CD4-positive, CD25-positive, alpha-beta regulatory T cell (primary cell): ENCODE data around the gene PCCA. TPM values are rescaled to one million over a fixed set of nuclear protein-coding genes. Genes with fewer than 3 reads are reported as not detected.

Experiments
- ATAC-seq, 2 donors: fragments of 150-1000 bp; cut with Tn5 transposase; one replicate each; pipeline ENCODE4 v1.10.0; 2021; ENCODE audit warnings: low read depth in 2 of 2, moderate number of reproducible peaks in 2 of 2, moderate library complexity in 1 of 2
- DNase-seq, 3 donors: peaks; one replicate each; pipeline versions ENCODE4 v3.0.0 to v3.0.0-alpha.2; 2012 to 2022; ENCODE audit warnings: mixed read lengths in 1 of 3
- H3K27ac ChIP-seq: one replicate; pipeline ENCODE4 v1.7.0; 2013; ENCODE audit warnings: mild to moderate bottlenecking, low read length; ENCODE audit not compliant: insufficient read depth, poor library complexity, severe bottlenecking
- H3K27me3 ChIP-seq: one replicate; pipeline ENCODE4 v1.7.0; 2013; ENCODE audit warnings: low read length; ENCODE audit not compliant: control insufficient read depth, insufficient read depth
- H3K36me3 ChIP-seq: one replicate; pipeline ENCODE4 v1.7.0; 2013; ENCODE audit warnings: mild to moderate bottlenecking, low read length, moderate library complexity; ENCODE audit not compliant: control insufficient read depth, insufficient read depth
- H3K4me1 ChIP-seq: 2 replicates; pipeline ENCODE4 v1.7.0; 2013; ENCODE audit warnings: mild to moderate bottlenecking, low read length; ENCODE audit not compliant: insufficient read depth, control insufficient read depth, poor library complexity, severe bottlenecking
- H3K4me3 ChIP-seq: one replicate; pipeline ENCODE4 v1.7.0; 2013; ENCODE audit warnings: low read depth, mild to moderate bottlenecking, low read length, moderate library complexity
- H3K9me3 ChIP-seq, 2 experiments: 1 replicate in 1 of 2; 2 replicates in 1 of 2; pipeline ENCODE4 v1.7.0; 2013; ENCODE audit warnings: low read length in 2 of 2, mild to moderate bottlenecking in 1 of 2, moderate library complexity in 1 of 2; ENCODE audit not compliant: control insufficient read depth in 2 of 2
- H3K27ac Mint-ChIP-seq, 3 donors: one replicate each; pipeline ENCODE4 v1.8.0; 2020 to 2022; ENCODE audit warnings: mild to moderate bottlenecking in 3 of 3, mixed read lengths in 3 of 3, moderate library complexity in 2 of 3
- H3K27me3 Mint-ChIP-seq: one replicate; pipeline ENCODE4 v1.8.0; 2022; ENCODE audit warnings: mild to moderate bottlenecking, mixed read lengths
- H3K36me3 Mint-ChIP-seq: one replicate; pipeline ENCODE4 v1.8.0; 2020; ENCODE audit warnings: mixed read lengths
- H3K4me1 Mint-ChIP-seq, 4 donors: one replicate each; pipeline ENCODE4 v1.8.0; 2020 to 2022; ENCODE audit warnings: mixed read lengths in 4 of 4, mild to moderate bottlenecking in 1 of 4
- H3K4me3 Mint-ChIP-seq, 4 donors: one replicate each; pipeline ENCODE4 v1.8.0; 2020 to 2022; ENCODE audit warnings: mild to moderate bottlenecking in 4 of 4, mixed read lengths in 4 of 4, moderate library complexity in 3 of 4
- H3K9me3 Mint-ChIP-seq, 7 donors: one replicate each; pipeline ENCODE4 v1.8.0; 2020 to 2022; ENCODE audit warnings: mixed read lengths in 7 of 7, mild to moderate bottlenecking in 3 of 7, moderate library complexity in 2 of 7
- polyA plus RNA-seq, 4 donors: library from polyadenylated mRNA; unstranded; fragments of 300-500 nt; fragmentation: Illumina TruSeq; gene quantifications; one replicate each; pipeline ENCODE4 v1.2.3, GENCODE V29; 2021
- total RNA-seq: library from RNA; stranded (reverse); gene quantifications from one replicate; pipeline ENCODE4 v1.2.3, GENCODE V29; 2022

The PCCA gene
- total and polyA plus RNA-seq, 5 donors from 2014 or later: 8.0 to 14.8 (median 10.4) TPM

DNA sequence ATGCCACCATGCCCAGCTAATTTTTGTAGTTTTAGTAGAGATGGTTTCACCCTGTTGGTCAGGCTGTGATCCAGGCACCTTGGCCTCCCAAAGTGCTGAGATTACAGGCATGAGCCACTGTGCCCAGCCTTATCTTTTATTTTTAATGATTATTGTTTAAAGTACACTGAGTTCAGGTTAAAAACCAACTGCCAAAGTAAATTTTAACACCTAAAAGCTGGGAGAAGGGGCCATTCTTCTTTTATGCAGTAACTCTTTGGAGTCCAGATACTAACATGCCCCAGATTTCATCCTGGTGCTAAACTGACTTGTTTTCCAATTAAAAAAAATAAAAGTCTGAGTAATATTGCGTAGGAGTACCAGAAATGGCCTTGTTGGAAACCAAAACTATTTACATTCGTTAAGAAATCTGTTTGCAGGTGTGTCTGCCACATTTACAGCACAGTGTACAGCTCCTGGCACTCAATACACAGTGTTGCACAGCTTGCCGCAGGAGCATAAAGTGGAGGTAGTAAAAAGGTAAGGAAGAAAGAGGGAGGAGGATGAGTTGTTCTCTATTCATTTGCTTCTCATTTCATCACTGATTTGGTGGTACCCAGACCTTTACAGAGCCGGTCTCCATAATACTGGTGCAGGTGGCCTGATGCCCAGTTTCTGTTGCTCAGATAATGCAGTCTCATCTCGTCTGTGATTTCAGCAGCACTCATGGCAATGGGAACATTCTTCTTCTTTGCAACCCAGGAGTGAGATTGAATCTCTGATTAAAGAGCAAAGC is 108.9 kb downstream of the PCCA start:
- H3K36me3 Mint-ChIP-seq: no peaks in the 10 kb centered on the region
- ATAC-seq: no peak
- H3K36me3 ChIP-seq: no peaks in the 10 kb centered on the region
- H3K27ac Mint-ChIP-seq: no peak overlapping the region
- no peaks in the 10 kb centered on the region for H3K9me3 ChIP-seq
- no peak overlapping the region for H3K4me3 ChIP-seq
- H3K27me3 Mint-ChIP-seq: no peaks in the 10 kb centered on the region
- no peaks in the 10 kb centered on the region for H3K27me3 ChIP-seq
- no peaks in the 10 kb centered on the region for H3K4me1 ChIP-seq
- no peak overlapping the region for H3K4me3 Mint-ChIP-seq
- H3K4me1 Mint-ChIP-seq: peaks cover 0 to 5% (median 0%) of the 10 kb centered on the region in 4 donors
- peaks cover 0 to 1% (median 0%) of the 10 kb centered on the region in 7 donors for H3K9me3 Mint-ChIP-seq
- no peak for DNase-seq
- no peak overlapping the region for H3K27ac ChIP-seq

DNA sequence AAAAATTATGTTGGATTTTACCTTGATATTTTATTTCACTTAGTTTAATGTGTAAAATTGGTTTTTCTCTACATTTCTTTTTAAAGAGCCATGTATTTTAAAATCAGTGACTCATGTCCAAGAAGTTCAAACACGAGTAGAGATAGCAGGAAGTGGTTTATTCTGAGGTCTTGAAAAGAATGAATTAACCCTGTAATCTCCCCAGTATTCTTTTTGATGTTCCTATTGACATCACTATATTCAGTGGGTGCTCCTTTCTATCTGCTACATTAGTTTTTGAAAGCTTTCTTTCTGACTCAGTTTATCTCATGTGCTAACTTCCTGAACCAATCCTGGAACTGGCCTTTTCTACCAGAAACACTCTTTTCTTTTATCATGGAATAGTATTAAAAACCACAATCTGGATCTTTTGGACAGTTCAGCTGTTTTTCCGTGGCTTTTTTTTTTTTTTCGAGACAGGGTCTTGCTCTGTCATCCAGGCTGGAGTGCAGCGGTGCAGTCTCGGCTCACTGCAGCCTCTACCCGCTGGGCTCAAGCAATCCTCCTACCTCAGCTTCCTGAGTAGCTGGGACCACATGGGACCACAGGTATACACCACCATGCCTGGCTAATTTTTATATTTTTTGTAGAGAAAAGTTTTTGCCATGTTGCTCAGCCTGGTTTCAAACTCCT is 114.9 kb downstream of the PCCA start:
- Histone ChIP-seq H3K4me3 (peak overlapping the region; percentile 78), H3K27ac (peak overlapping the region; percentile 37), H3K9me3 (no peaks in the 10 kb centered on the region), H3K27me3 (no peaks in the 10 kb centered on the region), H3K4me1 (peaks cover 16% of the 10 kb centered on the region), H3K36me3 (no peaks in the 10 kb centered on the region)
- Mint-ChIP-seq H3K27me3 (no peaks in the 10 kb centered on the region), H3K9me3 (peaks cover 0 to 1% (median 0%) of the 10 kb centered on the region in 7 donors), H3K36me3 (peaks cover 9% of the 10 kb centered on the region), H3K4me3 (peak overlapping the region; percentile 23 to 89 (median 75)), H3K27ac (peak overlapping the region; percentile 9 to 35 (median 13)), H3K4me1 (peaks cover 8 to 27% (median 19%) of the 10 kb centered on the region in 4 donors)
- ATAC-seq: peak; percentile 97 to 99
- DNase-seq: peak in 2 of 3 donors; percentile 69 to 80

- DNase-seq (no peak), ATAC-seq (no peak)
- H3K36me3 ChIP-seq: peaks cover 9% of the 10 kb centered on the region
- no peak overlapping the region for H3K27ac ChIP-seq
- Mint-ChIP-seq H3K9me3 (peaks cover 0 to 4% (median 0%) of the 10 kb centered on the region in 7 donors), H3K4me1 (peaks cover 13 to 27% (median 17%) of the 10 kb centered on the region in 4 donors), H3K36me3 (peaks cover 31% of the 10 kb centered on the region), H3K27ac (no peak overlapping the region), H3K27me3 (no peaks in the 10 kb centered on the region), H3K4me3 (no peak overlapping the region)
- H3K4me3 ChIP-seq: no peak overlapping the region
- H3K4me1 ChIP-seq: peaks cover 16% of the 10 kb centered on the region
- no peaks in the 10 kb centered on the region for H3K27me3 ChIP-seq
- H3K9me3 ChIP-seq: no peaks in the 10 kb centered on the region
Observed at GRCh38 chr13:100208002-100208401, 119.1 kb downstream of the PCCA start.

GRCh38 chr13:100208626-100209025 is 119.7 kb downstream of the PCCA start:
- Histone ChIP-seq H3K36me3 (peaks cover 9% of the 10 kb centered on the region), H3K4me1 (peaks cover 11% of the 10 kb centered on the region), H3K4me3 (no peak overlapping the region), H3K27ac (no peak overlapping the region), H3K9me3 (no peaks in the 10 kb centered on the region), H3K27me3 (no peaks in the 10 kb centered on the region)
- no peak for ATAC-seq
- H3K36me3 Mint-ChIP-seq: peaks cover 37% of the 10 kb centered on the region
- H3K4me3 Mint-ChIP-seq: no peak overlapping the region
- H3K9me3 Mint-ChIP-seq: peaks cover 0 to 5% (median 0%) of the 10 kb centered on the region in 7 donors
- H3K27me3 Mint-ChIP-seq: no peaks in the 10 kb centered on the region
- peaks cover 9 to 21% (median 15%) of the 10 kb centered on the region in 4 donors for H3K4me1 Mint-ChIP-seq
- DNase-seq: no peak
- H3K27ac Mint-ChIP-seq: no peak overlapping the region

- peaks cover 1 to 13% (median 7%) of the 10 kb centered on the region in 4 donors for H3K4me1 Mint-ChIP-seq
- Histone ChIP-seq H3K9me3 (no peaks in the 10 kb centered on the region), H3K36me3 (peaks cover 9% of the 10 kb centered on the region), H3K27me3 (no peaks in the 10 kb centered on the region), H3K4me3 (no peak overlapping the region), H3K27ac (no peak overlapping the region), H3K4me1 (no peaks in the 10 kb centered on the region)
- DNase-seq (no peak), ATAC-seq (no peak)
- H3K27me3 Mint-ChIP-seq: no peaks in the 10 kb centered on the region
- H3K9me3 Mint-ChIP-seq: peaks cover 0 to 5% (median 0%) of the 10 kb centered on the region in 7 donors
- no peak overlapping the region for H3K4me3 Mint-ChIP-seq
- peaks cover 43% of the 10 kb centered on the region for H3K36me3 Mint-ChIP-seq
- no peak overlapping the region for H3K27ac Mint-ChIP-seq
Observed at GRCh38 chr13:100209857-100210825, 121.2 kb downstream of the PCCA start.

- no peak for ATAC-seq
Observed at GRCh38 chr13:100211016-100211710, 122.3 kb downstream of the PCCA start.

More at GRCh38 chr13:100211016-100211710, 122.3 kb downstream of the PCCA start:
- DNase-seq: no peak
- peaks cover 0 to 5% (median 0%) of the 10 kb centered on the region in 7 donors for H3K9me3 Mint-ChIP-seq
- H3K36me3 Mint-ChIP-seq: peaks cover 43% of the 10 kb centered on the region
- H3K4me3 Mint-ChIP-seq: no peak overlapping the region
- H3K4me1 ChIP-seq: no peaks in the 10 kb centered on the region
- H3K4me3 ChIP-seq: no peak overlapping the region
- peak overlapping the region in 1 of 3 donors; percentile 33 for H3K27ac Mint-ChIP-seq
- H3K27me3 ChIP-seq: no peaks in the 10 kb centered on the region
- no peaks in the 10 kb centered on the region for H3K27me3 Mint-ChIP-seq
- H3K36me3 ChIP-seq: peaks cover 9% of the 10 kb centered on the region
- H3K27ac ChIP-seq: no peak overlapping the region
- H3K4me1 Mint-ChIP-seq: peaks cover 0 to 13% (median 5%) of the 10 kb centered on the region in 4 donors
- H3K9me3 ChIP-seq: no peaks in the 10 kb centered on the region
